Kidney glomerular epithelial cell (primary cell): ENCODE measurements around the gene TINAGL1.
"Not testable (repeated sequence)": the region's sequence is repeated elsewhere in the genome, so short reads cannot be mapped to it uniquely, and the experiment has no call there.

Experiments
- DNase-seq: peaks from one replicate; lab custom pipeline; 2025; lab: John Stamatoyannopoulos, UW

Gene TINAGL1

DNA sequence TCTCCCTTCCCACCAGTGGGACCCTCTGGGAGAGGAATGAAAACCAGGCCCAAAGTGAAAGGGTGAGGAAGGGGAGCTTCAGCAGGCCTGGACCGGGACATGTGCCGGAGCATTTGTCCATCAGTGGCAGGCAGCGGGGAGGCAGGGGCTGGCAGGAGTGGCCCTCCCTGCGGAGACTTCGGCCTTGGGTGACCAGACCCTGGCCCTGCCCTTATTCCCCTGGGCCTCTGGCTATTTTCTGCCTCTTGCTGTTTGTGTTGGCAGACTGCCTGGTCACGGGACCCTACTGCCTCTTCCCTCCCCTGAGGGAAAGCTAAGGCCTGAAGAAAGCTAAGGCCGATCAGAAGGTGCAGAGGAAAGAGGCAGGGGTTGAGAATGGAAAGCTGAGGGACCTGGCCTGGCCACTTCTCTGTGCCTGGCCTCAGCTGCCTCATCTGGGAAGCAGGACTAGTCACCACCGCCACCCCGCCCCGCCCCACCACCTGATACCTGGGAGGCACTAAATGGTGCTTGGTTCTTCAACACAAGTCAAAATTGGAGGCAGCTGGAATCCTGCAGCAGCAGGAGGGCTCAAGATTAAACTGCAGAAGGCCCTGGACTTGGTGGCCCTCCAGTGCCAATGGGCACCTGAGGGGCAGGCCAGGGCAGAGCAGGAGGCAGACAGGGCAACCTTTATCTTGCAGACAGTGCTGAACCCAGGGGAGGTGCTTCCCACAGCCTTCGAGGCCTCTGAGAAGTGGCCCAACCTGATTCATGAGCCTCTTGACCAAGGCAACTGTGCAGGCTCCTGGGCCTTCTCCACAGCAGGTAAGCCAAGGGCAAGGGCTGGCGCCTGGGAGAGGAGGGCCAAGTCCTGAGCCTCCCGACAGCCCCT lies 7.9 kb downstream of the TINAGL1 start:
- peak; percentile 12 for DNase-seq

DNA sequence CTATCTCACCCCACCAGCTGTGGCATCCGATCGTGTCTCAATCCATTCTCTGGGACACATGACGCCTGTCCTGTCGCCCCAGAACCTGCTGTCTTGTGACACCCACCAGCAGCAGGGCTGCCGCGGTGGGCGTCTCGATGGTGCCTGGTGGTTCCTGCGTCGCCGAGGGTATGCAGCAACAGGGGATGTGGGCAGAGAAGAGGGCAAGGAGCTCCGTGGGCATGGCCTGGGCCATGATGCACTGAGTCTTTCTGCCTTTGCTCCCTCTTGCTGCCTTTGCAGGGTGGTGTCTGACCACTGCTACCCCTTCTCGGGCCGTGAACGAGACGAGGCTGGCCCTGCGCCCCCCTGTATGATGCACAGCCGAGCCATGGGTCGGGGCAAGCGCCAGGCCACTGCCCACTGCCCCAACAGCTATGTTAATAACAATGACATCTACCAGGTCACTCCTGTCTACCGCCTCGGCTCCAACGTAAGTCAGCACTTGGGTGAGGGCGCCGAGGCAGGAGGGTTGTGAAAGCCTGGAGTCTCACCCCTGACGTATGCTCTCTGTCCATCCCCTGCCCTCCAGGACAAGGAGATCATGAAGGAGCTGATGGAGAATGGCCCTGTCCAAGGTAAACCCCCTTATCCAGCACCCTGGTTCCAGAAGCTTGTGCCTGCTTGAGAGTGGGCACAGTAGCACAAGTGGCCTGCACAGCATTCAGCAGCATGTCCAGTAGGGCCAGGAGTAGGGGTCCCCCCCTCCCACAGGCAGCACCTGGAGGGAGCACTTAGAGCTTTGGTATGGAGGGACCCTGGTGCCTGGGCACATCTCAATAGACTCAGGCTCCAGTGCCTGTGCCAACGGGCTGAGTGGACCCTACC lies 8.8 kb downstream of the TINAGL1 start:
- DNase-seq: no peak

DNA sequence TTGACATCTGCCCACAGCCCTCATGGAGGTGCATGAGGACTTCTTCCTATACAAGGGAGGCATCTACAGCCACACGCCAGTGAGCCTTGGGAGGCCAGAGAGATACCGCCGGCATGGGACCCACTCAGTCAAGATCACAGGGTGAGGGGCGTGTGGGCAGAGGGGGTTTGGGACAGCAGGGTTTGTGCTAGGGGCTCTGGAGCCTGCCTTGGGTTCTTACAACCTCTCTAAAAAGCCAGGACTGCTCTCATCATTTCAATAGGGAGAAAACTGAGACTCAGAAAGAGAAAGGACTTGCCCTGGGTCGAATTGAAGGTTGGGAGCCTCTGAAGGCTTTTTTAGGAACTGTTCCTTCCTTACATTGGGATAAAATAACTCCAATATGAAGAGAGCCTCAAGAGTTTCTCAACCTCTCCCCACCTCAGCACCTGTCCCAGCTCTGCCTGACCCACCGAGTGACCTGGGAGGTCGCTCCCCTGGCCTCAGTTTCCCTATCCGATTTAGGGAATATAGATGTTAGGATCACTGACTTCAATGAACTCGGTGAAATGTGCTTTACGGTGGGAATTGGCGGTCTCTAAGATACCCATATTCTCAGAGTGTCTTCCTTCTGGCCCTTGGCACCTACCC lies 9.5 kb downstream of the TINAGL1 start:
- DNase-seq: no peak

DNA sequence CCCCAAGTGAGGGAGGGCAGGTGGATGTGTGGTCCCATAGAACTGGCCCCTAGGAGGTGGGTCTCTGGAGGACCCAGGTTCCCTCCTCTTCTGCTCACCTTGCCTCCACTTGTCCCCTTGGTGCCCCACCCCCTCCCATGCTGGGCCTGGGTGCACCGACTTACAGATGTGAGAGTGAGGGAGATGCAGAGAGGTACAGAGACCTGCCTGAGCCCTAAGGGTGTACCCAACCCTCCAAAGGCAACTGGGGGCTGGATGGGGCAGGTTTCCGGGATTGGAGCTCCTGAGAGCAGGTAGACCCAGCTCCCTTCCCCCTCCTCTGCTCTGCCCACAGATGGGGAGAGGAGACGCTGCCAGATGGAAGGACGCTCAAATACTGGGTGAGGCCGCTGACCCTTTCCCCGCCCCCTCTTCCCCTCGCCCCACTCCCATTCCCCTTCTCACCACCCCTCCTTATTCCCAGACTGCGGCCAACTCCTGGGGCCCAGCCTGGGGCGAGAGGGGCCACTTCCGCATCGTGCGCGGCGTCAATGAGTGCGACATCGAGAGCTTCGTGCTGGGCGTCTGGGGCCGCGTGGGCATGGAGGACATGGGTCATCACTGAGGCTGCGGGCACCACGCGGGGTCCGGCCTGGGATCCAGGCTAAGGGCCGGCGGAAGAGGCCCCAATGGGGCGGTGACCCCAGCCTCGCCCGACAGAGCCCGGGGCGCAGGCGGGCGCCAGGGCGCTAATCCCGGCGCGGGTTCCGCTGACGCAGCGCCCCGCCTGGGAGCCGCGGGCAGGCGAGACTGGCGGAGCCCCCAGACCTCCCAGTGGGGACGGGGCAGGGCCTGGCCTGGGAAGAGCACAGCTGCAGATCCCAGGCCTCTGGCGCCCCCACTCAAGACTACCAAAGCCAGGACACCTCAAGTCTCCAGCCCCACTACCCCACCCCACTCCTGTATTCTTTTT lies 10.3 kb downstream of the TINAGL1 start:
- DNase-seq: no peak

DNA sequence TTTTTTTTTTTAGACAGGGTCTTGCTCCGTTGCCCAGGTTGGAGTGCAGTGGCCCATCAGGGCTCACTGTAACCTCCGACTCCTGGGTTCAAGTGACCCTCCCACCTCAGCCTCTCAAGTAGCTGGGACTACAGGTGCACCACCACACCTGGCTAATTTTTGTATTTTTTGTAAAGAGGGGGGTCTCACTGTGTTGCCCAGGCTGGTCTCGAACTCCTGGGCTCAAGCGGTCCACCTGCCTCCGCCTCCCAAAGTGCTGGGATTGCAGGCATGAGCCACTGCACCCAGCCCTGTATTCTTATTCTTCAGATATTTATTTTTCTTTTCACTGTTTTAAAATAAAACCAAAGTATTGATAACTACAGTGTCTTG lies 11.0 kb downstream of the TINAGL1 start:
- DNase-seq: not testable (repeated sequence)

DNA sequence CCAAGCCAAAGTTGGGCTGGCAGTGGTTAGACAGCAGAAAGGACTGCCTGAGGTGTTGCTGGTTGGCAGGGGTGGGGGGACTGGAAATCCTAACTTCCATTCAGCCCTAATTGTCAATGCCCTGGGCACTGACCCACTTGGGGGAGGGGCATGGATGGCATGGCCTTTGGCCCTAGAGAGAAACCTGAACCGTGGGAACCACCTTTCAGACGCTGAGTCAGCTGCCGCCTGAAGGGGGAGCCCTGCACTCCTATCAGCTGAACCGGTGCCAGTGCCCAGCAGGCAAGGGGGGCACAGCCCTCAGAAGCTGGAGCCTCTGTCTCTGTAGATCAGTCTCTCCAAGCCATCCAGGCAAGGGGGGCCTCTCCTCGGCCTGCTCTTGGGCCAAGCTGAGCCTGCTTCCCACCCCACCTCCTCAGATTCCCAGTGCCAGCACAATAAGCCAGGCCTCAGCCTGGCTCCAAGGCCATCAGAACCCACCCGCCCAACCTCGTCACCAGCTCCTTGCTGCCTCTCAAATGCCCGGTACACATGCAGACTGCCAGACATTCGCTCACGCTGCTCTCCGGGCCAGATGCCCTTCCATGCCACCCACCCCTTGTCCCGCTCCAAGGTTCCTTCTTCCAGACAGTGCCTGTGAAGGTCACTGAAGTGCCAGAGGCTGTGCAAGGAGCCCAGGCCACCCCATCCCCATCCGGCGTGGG lies 11.6 kb downstream of the TINAGL1 start:
- DNase-seq: peak; percentile 45

DNA sequence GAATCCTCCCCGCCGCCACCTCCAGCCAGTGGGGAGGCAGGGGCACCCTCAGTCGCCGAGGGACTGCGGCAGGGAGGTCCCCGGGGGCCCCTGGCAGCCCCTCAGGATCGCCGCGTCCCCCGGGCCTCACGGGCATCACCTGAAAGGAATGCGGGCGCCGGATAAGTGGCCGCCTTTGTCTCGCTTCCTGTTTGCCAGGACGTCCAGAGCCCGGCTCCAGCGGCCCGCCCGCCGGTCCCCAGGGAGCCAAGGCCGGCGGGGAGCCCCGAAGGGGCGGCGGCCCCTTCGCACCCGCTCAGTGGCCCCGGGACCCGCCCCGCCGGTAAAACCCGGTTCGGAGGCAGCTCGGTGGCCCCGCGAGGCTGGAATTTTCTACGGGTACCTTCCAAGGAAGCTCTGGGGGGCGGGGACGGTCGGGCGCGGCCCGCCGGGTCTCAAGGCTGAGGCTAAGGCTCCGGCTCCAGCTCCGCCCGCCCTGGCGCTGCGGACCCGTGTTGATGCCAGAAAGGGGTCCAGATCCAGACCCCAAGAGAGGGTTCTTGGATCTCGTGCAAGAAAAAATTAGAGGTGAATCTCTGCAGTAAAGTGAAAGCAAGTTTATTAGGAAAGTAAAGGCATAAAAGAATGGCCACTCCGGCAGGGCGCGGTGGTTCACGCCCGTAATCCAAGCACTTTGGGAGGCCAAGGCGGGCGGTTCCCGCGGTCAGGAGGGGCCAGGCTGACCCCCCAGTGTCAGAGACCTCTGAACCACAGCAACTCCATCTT lies 12.6 kb downstream of the TINAGL1 start:
- no peak for DNase-seq

DNA sequence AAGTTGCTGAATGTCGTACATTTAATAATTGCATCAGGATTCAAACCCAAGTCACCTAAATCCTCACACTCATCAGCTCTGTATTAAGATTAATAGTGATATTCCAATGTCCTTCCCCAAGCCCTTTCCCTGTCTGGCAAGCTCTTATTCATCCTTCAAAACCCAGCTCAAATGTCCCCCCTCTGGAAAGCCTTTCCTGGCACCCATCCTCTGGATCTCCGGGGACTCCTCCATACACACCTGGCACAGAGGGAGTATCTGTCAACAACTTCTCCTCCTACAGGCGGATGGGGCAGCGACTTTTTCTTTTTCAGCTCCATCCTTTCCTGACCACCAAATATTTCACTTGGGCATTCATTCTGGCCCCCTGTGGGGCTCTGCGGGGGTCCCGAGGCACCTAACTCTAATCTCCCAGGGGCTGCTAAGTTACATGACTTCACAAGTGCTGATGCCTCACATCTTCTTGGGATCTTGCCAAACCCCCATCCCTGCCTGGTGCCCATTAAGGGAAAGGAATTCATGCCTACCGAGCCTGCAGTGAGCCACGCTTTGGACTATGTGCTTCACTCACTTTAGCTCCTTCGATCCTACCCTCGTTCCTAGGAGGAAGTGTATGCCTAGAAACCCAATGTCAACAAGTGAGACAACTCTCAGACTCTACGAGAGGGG lies 15.2 kb downstream of the TINAGL1 start:
- peak; percentile 97 for DNase-seq

DNA sequence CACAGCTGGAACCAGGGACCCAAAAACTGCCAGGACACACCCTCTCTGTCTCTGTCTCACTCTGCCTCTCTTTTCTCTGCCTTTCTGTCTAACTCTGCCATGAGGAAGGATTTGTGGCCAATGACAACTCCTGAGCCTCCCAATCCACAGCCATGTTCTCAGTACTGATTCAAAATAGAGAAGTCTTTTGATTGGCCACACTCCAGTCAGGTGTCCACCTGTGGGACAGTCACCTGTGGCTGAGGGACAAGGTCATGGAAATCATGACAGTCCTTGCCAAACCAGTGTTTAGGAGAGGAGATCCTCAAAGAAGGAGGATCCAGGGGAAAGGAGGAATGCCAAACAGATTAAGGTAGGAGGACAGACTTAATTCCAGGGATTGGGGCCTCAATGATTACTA lies 15.8 kb downstream of the TINAGL1 start:
- no peak for DNase-seq

DNA sequence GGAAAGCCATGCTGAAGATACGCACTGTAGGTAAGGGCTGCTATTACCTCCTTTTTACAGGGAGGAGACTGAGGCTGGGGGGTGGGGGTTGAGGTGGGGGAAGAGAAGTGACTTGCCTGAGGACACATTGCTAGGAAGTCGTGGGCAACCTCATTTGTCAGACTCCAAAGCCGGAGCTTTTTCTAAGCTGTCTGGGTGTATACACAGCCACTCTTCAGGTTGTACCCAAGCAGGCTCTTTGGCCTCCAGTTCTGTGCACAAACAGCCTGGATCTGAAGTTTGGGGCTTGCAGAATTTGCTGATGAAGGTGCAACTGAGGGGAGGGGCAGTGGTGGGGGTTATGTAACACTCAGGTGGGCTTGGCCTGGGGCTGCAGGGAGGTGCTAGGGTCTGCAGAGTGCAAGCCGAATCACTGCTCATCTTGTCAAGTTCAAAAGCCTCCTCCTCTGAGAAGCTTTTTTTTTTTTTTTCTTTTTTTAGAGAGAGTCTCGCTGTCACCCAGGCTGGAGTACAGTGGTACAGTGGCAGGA lies 16.9 kb downstream of the TINAGL1 start:
- no peak for DNase-seq

DNA sequence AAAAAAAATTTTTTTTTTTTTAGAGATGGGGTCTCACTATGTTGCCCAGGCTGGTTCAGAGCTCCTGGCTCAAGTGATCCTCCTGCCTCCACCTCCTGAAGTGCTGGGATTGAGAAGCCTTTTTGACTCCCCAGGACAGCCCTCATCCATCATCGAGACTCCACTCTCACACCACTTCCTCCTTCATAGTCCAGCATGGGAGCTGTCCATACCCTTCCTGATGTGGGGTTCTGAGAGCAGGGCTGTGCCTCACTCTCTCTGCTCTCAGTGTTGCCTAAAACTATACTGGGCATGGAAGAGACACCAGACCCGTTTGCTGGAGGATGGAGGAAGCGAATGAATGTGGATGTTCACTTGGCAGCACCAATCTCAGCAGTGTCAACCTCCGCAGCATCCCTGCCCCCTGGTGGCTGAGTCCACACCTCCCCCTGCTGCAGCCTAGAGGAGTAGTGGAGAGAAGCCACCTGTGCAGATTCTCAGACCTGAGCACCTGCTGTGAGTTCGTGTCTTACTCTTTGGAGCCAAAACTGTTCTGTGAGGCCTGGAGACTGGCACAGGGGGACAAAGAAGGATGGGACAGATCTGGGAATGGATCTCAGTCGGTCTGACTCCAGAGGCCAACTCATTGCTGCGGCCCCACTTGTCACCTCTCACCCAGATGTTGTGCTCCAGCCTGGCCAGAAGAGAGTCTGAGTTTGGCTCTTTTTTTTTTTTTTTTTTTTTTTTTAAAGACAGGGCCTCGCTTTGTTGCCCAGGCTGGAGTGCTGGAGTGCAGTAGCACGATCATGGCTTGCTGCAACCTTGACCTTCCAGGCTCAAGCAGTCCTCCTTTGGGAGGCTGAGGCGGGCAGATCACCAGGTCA lies 17.7 kb downstream of the TINAGL1 start:
- DNase-seq: peak; percentile 62

DNA sequence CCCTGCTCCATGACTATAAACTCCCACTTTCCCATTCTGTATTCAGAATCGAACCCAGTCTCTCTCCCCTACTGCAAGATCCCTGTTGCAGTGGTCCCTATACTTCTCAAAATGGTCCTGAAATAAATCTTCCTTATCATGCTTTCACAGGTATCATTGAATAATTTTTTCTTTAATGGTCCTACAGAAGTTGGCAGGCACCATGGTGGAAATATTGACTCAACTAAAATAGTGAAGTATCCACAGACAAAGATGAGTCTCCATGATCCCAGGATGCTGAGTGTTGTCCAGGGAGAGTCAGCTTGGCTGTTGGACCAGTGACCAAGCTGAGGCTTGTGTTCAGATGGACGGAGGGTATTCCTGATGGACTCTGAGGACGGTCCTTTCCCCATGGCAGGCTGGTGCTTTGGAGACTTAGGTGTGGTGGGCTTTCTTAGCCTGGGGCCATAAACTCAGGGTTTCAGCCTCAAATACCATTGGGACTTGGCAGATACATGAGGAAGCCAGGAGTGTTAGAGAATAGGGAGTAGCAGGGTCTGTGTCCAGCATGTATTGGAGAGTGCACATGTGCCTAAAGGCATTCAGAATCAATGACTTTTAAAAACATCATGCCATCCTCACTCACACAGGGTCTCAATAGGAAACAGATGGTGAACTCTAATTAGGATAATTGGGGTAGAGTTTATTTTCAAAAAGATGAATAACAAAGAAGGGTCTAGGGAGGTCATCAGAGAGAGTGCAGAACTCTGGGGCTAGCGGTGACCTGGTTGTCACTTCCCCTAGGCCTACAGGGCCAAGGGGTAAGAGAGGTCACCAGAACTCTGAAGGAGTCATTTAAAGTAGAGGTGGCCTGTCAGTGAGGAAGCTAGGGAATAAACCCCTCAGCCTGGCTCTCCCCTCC lies 19.8 kb downstream of the TINAGL1 start:
- DNase-seq: no peak

DNA sequence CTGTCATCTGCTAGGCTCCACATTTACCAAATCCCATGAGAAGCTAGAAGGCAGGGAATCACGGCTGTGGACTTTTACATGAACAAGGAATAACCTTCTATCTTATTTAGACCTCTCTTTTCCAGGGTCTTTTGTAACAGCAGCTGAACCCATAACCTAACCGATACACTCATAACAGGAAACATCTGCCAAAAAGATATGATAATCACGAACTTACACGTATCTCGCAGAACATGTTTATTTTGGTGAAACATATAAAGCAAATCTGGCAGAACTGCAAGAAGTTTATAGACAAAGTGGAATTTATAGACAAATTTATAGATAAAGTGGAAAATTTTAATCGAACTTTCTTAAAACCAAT lies 20.4 kb downstream of the TINAGL1 start:
- DNase-seq: no peak

DNA sequence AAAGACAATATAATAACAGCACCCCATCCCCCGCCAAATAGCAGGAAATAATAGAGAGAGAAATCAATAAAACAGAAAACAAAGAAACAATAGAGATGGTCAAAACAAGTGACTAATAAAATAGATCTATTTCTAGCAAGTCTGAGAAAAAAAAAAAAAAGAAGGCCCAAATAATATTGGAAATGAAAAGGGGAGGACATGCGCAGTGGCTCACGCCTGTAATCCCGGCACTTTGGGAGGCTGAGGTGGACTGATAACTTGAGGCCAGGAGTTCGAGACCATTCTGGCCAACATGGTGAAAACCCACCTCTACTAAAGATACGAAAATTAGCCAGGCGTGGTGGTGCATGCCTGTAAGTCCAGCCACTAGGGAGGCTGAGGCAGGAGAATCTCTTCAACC lies 22.7 kb downstream of the TINAGL1 start:
- DNase-seq: no peak

DNA sequence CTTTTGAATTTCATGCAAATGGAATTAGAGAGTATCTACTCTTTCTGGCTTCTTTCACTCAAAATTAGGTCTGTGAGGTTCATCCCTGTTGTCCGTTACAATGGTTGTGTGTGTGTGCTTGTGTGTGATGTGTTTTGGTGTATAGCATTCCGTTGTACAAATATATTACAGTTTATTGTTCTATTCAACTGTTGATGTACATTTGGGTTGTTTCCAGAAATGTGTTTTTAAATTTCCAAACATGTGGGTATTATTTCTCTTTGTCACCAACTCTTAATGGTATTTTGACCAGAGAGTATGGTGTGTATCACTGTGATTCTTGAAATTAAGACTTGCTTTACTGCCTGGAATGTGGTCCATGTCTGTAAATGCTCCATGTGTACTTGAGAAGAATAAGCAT lies 24.3 kb downstream of the TINAGL1 start:
- DNase-seq: no peak

DNA sequence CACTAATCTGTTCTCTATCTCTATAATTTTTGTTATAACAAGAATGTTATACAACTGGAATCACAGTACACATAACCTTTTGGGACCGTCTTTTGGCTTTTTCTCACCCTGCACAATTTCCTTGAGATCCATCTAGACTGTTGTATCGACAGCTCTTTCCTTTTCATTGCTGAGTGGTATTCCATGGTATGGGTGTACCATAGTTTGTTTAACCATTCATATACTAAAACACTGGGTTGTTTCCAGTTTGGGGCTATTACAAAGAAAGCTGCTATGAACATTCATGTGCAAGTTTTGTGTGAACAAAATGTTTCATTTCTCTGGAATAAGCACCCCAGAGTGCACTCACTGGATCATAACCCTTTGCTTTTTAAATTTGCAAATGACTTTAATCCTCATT lies 25.8 kb downstream of the TINAGL1 start:
- DNase-seq: no peak

DNA sequence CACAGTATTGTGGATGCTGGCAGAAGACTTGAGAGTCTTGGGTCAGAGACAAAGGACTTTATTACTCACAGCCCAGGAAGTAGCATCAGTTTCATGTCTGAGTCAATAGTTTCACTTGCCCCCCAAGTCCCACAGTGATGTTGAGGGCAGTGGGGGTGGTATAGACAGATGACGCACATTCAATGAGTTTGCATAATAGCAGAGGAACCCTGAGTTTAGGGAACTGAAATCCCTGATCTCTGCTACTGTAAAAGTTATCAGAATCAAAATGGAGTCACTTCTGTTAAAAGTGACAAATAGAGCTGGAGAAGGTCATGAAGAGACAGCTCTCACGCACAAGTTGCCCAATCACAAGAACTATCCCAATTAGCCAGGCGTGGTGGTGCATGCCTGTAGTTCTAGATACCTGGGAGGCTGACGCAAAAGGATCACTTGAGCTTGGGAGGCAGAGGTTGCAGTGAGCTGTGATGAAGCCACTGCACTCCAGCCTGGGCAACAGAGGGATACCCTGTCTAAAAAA lies 29.7 kb downstream of the TINAGL1 start:
- DNase-seq: no peak
